SK-N-SH (cell line): ENCODE results near the gene ATN1. TPM values are rescaled to one million over a fixed set of nuclear protein-coding genes. Genes with fewer than 3 reads are reported as not detected.
A peak's percentile ranks its signal among the peaks of the same experiment; 100 is the strongest.

Experiments
- CTCF ChIA-PET: fragments of 300-600, 350-600 bp; formaldehyde crosslinking; extraction: SDS; loops from one replicate; lab custom pipeline; 2021; lab: Yijun Ruan, JAX
- POLR2A ChIA-PET: fragments of 350-600 bp; sonication (Branson Sonifier 250); formaldehyde crosslinking; extraction: SDS; loops from one replicate; lab custom pipeline; 2020; ENCODE audit warnings: antibody characterized with exemption, inconsistent platforms; lab: Yijun Ruan, JAX
- DNase-seq: peaks from one replicate; pipeline ENCODE4 v3.0.0; 2012
- H2AFZ ChIP-seq: fragments of 200-600 bp; sonication (generic); 2 replicates; pipeline ENCODE4 v1.8.1; 2016; ENCODE audit warnings: antibody characterized with exemption, mild to moderate bottlenecking, low read depth
- H3F3A ChIP-seq: fragments of 200-600 bp; sonication (generic); replicated peaks from 2 replicates; pipeline ENCODE3; 2016; ENCODE audit warnings: antibody characterized with exemption, mild to moderate bottlenecking; ENCODE audit not compliant: insufficient read depth
- H3K27ac ChIP-seq, 2 experiments: fragments of 200-500 bp in 1 of 2; fragments of 200-600 bp in 1 of 2; sonication (Bioruptor generic) in 1 of 2; sonication (generic), shearing (Covaris generic) in 1 of 2; 2 replicates each; pipeline versions ENCODE4 v1.5.1 to v1.6.1; 2014 to 2016; ENCODE audit warnings: low read depth in 2 of 2, inconsistent platforms in 1 of 2, low read length in 1 of 2, mild to moderate bottlenecking in 1 of 2, mixed read lengths in 1 of 2
- H3K27me3 ChIP-seq: fragments of 200-600 bp; sonication (generic), shearing (Covaris generic); 2 replicates; pipeline ENCODE4 v1.6.1; 2016; ENCODE audit warnings: mixed run types; ENCODE audit not compliant: insufficient read depth
- H3K36me3 ChIP-seq, 2 experiments: fragments of 200-500 bp in 1 of 2; fragments of 200-600 bp in 1 of 2; sonication (Bioruptor generic) in 1 of 2; sonication (generic) in 1 of 2; replicated peaks in 1 of 2; 2 replicates each; pipeline versions ENCODE3 to v1.5.1; 2014 to 2016; ENCODE audit warnings: low read length in 1 of 2, mild to moderate bottlenecking in 1 of 2; ENCODE audit not compliant: insufficient read depth in 2 of 2, control insufficient read depth in 1 of 2
- H3K4me1 ChIP-seq, 2 experiments: fragments of 200-500 bp in 1 of 2; fragments of 200-600 bp in 1 of 2; sonication (Bioruptor generic) in 1 of 2; sonication (generic), shearing (Covaris generic) in 1 of 2; 2 replicates each; pipeline versions ENCODE4 v1.5.1 to v1.6.1; 2014 to 2016; ENCODE audit warnings: low read depth in 1 of 2, low read length in 1 of 2, mixed run types in 1 of 2; ENCODE audit not compliant: insufficient read depth in 2 of 2, control insufficient read depth in 1 of 2
- H3K4me2 ChIP-seq: fragments of 200-600 bp; sonication (generic), shearing (Covaris generic); 2 replicates; pipeline ENCODE4 v1.6.1; 2017; ENCODE audit warnings: mixed run types
- H3K4me3 ChIP-seq, 2 experiments: fragments of 200-500 bp in 1 of 2; fragments of 200-600 bp in 1 of 2; sonication (Bioruptor generic) in 1 of 2; sonication (generic), shearing (Covaris generic) in 1 of 2; 2 replicates each; pipeline versions ENCODE4 v1.5.1 to v1.8.1; 2014 to 2016; ENCODE audit warnings: low read depth in 2 of 2, inconsistent platforms in 1 of 2, low read length in 1 of 2, mild to moderate bottlenecking in 1 of 2, mixed read lengths in 1 of 2, moderate library complexity in 1 of 2
- H3K79me2 ChIP-seq: fragments of 200-600 bp; sonication (generic); 2 replicates; pipeline ENCODE4 v1.8.1; 2017; ENCODE audit warnings: mild to moderate bottlenecking; ENCODE audit not compliant: insufficient read depth
- H3K9ac ChIP-seq: fragments of 200-600 bp; sonication (generic); 2 replicates; pipeline ENCODE4 v1.6.1; 2017; ENCODE audit warnings: mixed run types
- H3K9me2 ChIP-seq: fragments of 200-600 bp; sonication (generic); 2 replicates; pipeline ENCODE4 v1.6.1; 2017; ENCODE audit warnings: mixed run types
- H3K9me3 ChIP-seq: fragments of 200-600 bp; sonication (generic); 2 replicates; pipeline ENCODE4 v1.6.1; 2017; ENCODE audit warnings: mixed run types, mild to moderate bottlenecking, moderate library complexity
- H4K20me1 ChIP-seq: fragments of 200-600 bp; sonication (generic); 2 replicates; pipeline ENCODE4 v1.6.1; 2017; ENCODE audit warnings: mild to moderate bottlenecking, mixed run types; ENCODE audit not compliant: insufficient read depth
- ELF1 ChIP-seq: IDR thresholded peaks from 2 replicates; pipeline ENCODE4 v1.4.0; 2012
- EP300 ChIP-seq, 2 experiments: IDR thresholded peaks; 2 replicates each; pipeline versions ENCODE4 v1.4.0 to v1.6.1; 2012; ENCODE audit warnings: borderline replicate concordance in 1 of 2, low read depth in 1 of 2, low read length in 1 of 2
- EZH2phosphoT487 ChIP-seq: fragments of 200-600 bp; sonication (generic); IDR thresholded peaks from 2 replicates; pipeline ENCODE4 v1.6.1; 2017; ENCODE audit warnings: low read depth, mixed run types, mild to moderate bottlenecking, antibody characterized with exemption, moderate library complexity, borderline replicate concordance
- FOSL2 ChIP-seq: IDR thresholded peaks from 2 replicates; pipeline ENCODE4 v1.4.0; 2012; ENCODE audit warnings: low read depth, mild to moderate bottlenecking, moderate library complexity, borderline replicate concordance
- FOXJ3 ChIP-seq: sonication (generic); formaldehyde crosslinking; IDR thresholded peaks from 2 replicates; pipeline ENCODE4 v1.5.1; 2020; ENCODE audit warnings: mild to moderate bottlenecking, missing genetic modification reagents
- FOXM1 ChIP-seq: IDR thresholded peaks from 2 replicates; pipeline ENCODE4 v1.4.0; 2012; ENCODE audit warnings: low read depth, mild to moderate bottlenecking
- GABPA ChIP-seq: IDR thresholded peaks from 2 replicates; pipeline ENCODE4 v1.4.0; 2012; ENCODE audit warnings: low read depth, mild to moderate bottlenecking
- GATA2 ChIP-seq: sonication (generic); formaldehyde crosslinking; IDR thresholded peaks from 2 replicates; pipeline ENCODE4 v1.5.0; 2020; ENCODE audit warnings: mild to moderate bottlenecking, missing genetic modification reagents
- JUND ChIP-seq: IDR thresholded peaks from 2 replicates; pipeline ENCODE4 v1.4.0; 2012
- MAX ChIP-seq: IDR thresholded peaks from 2 replicates; pipeline ENCODE4 v1.4.0; 2012; ENCODE audit warnings: low read depth
- MEF2A ChIP-seq: IDR thresholded peaks from 2 replicates; pipeline ENCODE4 v1.4.0; 2012; ENCODE audit warnings: low read depth, borderline replicate concordance
- NRF1 ChIP-seq: IDR thresholded peaks from 2 replicates; pipeline ENCODE4 v1.6.1; 2012; ENCODE audit warnings: low read depth, mild to moderate bottlenecking, low read length
- PBX3 ChIP-seq: IDR thresholded peaks from 2 replicates; pipeline ENCODE4; 2012
- POLR2AphosphoS5 ChIP-seq: IDR thresholded peaks from 2 replicates; pipeline ENCODE4 v1.6.1; 2012; ENCODE audit warnings: low read depth, low read length
- RCOR1 ChIP-seq: fragments of 150-350 bp; IDR thresholded peaks from 2 replicates; pipeline ENCODE4 v1.6.1; 2017; ENCODE audit warnings: antibody characterized with exemption, low read length
- RFX5 ChIP-seq: IDR thresholded peaks from 2 replicates; pipeline ENCODE4 v1.6.1; 2012; ENCODE audit warnings: mild to moderate bottlenecking, improper control_type of control experiment, low read length
- RXRA ChIP-seq: IDR thresholded peaks from 2 replicates; pipeline ENCODE4 v1.4.0; 2012; ENCODE audit warnings: low read depth, mild to moderate bottlenecking, borderline replicate concordance
- SIN3A ChIP-seq: IDR thresholded peaks from 2 replicates; pipeline ENCODE4 v1.6.1; 2012; ENCODE audit warnings: low read depth, mild to moderate bottlenecking, low read length, moderate library complexity, borderline replicate concordance
- TAF1 ChIP-seq: IDR thresholded peaks from 2 replicates; pipeline ENCODE4 v1.6.1; 2012; ENCODE audit warnings: low read depth, mild to moderate bottlenecking, low read length, moderate library complexity, borderline replicate concordance
- USF1 ChIP-seq: IDR thresholded peaks from 2 replicates; pipeline ENCODE4 v1.4.0; 2012; ENCODE audit warnings: low read depth, borderline replicate concordance
- USF2 ChIP-seq: fragments of 150-350 bp; IDR thresholded peaks from 2 replicates; pipeline ENCODE4 v1.6.1; 2017; ENCODE audit warnings: antibody characterized with exemption, low read length, low read depth, borderline replicate concordance
- WGBS: methylation state at CpG from one replicate; pipeline ENCODE4 v1.1.6; 2017; ENCODE audit warnings: low lambda C conversion rate; 5-methylcytosine and 5-hydroxymethylcytosine counted together
- polyA plus RNA-seq, 3 experiments: library from polyadenylated mRNA; depleted of rRNA; stranded (reverse); fragments of >200 nt; gene quantifications; 2 replicates each; pipeline ENCODE4 v1.2.3, GENCODE V29; 2012
- TF ChIP-seq, protein P1 (sequence below): IDR thresholded peaks from 2 replicates; pipeline ENCODE4 v1.4.0; 2012; ENCODE audit warnings: low read depth, borderline replicate concordance
- TF ChIP-seq, protein P2 (sequence below): fragments of 150-350 bp; IDR thresholded peaks from 2 replicates; pipeline ENCODE4 v1.6.1; 2016; ENCODE audit warnings: mild to moderate bottlenecking, low read depth, low read length
- TF ChIP-seq, protein P3 (sequence below): fragments of 200-600 bp; sonication (generic); IDR thresholded peaks from 2 replicates; pipeline ENCODE4 v1.6.1; 2017; ENCODE audit warnings: antibody characterized with exemption, mild to moderate bottlenecking, moderate library complexity

Gene ATN1
- polyA plus RNA-seq, 1 of the 3 experiments (the other 2 are of a cell fraction), result 29.3 TPM

GRCh38 chr12:6925540-6926279 is 2.0 kb upstream of the ATN1 start:
- DNase-seq, result peak; percentile 65
- Histone ChIP-seq H3K4me3 (peak overlapping the region; percentile 42 to 59), H3K9me3 (no peaks in the 10 kb centered on the region), H3K4me2 (peak overlapping the region; percentile 81), H3K27me3 (no peaks in the 10 kb centered on the region), H3K9ac (peak overlapping the region; percentile 90; the same call in 1 of the 2 replicates), H4K20me1 (peaks cover 21% of the 10 kb centered on the region), H2AFZ (peak overlapping the region; percentile 17; the same call in 1 of the 2 replicates), H3F3A (peaks cover 30% of the 10 kb centered on the region), H3K9me2 (no peaks in the 10 kb centered on the region), H3K36me3 (peaks cover 5 to 8% of the 10 kb centered on the region in 2 experiments), H3K79me2 (peaks cover 42% of the 10 kb centered on the region), H3K27ac (peak overlapping the region; percentile 76 to 90), H3K4me1 (peaks cover 37 to 38% of the 10 kb centered on the region in 2 experiments)
- CTCF ChIA-PET, result interaction anchor here (0.7 to 8.2 kb wide), 17 partner anchors 11 to 219 kb away, joined by 3 to 134 read pairs (median 17); partner anchors contain the start of genes C12orf57, ENO2, RNU7-1 and SPSB2
- POLR2A ChIA-PET, result interaction anchor here (0.5 to 7.3 kb wide), 17 partner anchors 9 to 391 kb away, joined by 3 to 82 read pairs (median 5); partner anchors contain the start of genes C12orf57, ENO2, GAPDH and RNU7-1
- 4% methylated on average over 8 of the region's 8 CpGs for WGBS
- TF ChIP-seq JUND, result peak; percentile 81
- peak; percentile 63 for TF ChIP-seq TAF1
- TF ChIP-seq GABPA, result peak; percentile 9
- TF ChIP-seq RCOR1, result no peak
- TF ChIP-seq FOSL2, result peak; percentile 84
- TF ChIP-seq POLR2AphosphoS5, result peak; percentile 75
- no peak for TF ChIP-seq MEF2A
- no peak for TF ChIP-seq EP300 (IDR thresholded peaks at IDR 0.05; ENCODE audit: borderline replicate concordance in 1 of 2, low read depth in 1 of 2, low read length in 1 of 2)
- TF ChIP-seq EZH2phosphoT487, result no peak
- TF ChIP-seq FOXJ3 (CRISPR knock-in tag), result 0 out of 2 replicates have a peak, but pooled peaks have one; percentile 35
- TF ChIP-seq, protein P1, sequence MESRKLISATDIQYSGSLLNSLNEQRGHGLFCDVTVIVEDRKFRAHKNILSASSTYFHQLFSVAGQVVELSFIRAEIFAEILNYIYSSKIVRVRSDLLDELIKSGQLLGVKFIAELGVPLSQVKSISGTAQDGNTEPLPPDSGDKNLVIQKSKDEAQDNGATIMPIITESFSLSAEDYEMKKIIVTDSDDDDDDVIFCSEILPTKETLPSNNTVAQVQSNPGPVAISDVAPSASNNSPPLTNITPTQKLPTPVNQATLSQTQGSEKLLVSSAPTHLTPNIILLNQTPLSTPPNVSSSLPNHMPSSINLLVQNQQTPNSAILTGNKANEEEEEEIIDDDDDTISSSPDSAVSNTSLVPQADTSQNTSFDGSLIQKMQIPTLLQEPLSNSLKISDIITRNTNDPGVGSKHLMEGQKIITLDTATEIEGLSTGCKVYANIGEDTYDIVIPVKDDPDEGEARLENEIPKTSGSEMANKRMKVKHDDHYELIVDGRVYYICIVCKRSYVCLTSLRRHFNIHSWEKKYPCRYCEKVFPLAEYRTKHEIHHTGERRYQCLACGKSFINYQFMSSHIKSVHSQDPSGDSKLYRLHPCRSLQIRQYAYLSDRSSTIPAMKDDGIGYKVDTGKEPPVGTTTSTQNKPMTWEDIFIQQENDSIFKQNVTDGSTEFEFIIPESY, result no peak
- TF ChIP-seq RXRA, result no peak
- TF ChIP-seq USF1, result no peak
- TF ChIP-seq, protein P2, sequence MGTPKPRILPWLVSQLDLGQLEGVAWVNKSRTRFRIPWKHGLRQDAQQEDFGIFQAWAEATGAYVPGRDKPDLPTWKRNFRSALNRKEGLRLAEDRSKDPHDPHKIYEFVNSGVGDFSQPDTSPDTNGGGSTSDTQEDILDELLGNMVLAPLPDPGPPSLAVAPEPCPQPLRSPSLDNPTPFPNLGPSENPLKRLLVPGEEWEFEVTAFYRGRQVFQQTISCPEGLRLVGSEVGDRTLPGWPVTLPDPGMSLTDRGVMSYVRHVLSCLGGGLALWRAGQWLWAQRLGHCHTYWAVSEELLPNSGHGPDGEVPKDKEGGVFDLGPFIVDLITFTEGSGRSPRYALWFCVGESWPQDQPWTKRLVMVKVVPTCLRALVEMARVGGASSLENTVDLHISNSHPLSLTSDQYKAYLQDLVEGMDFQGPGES, result no peak
- TF ChIP-seq USF2, result no peak
- TF ChIP-seq SIN3A, result no peak
- TF ChIP-seq GATA2, result no peak
- TF ChIP-seq ELF1, result 0 out of 2 replicates have a peak, but pooled peaks have one; percentile 17
- TF ChIP-seq MAX, result peak; percentile 36; the same call in 1 of the 2 replicates
- TF ChIP-seq FOXM1, result no peak
- TF ChIP-seq NRF1, result no peak
- no peak; the same call in 1 of the 2 replicates for TF ChIP-seq PBX3
- TF ChIP-seq, protein P3, sequence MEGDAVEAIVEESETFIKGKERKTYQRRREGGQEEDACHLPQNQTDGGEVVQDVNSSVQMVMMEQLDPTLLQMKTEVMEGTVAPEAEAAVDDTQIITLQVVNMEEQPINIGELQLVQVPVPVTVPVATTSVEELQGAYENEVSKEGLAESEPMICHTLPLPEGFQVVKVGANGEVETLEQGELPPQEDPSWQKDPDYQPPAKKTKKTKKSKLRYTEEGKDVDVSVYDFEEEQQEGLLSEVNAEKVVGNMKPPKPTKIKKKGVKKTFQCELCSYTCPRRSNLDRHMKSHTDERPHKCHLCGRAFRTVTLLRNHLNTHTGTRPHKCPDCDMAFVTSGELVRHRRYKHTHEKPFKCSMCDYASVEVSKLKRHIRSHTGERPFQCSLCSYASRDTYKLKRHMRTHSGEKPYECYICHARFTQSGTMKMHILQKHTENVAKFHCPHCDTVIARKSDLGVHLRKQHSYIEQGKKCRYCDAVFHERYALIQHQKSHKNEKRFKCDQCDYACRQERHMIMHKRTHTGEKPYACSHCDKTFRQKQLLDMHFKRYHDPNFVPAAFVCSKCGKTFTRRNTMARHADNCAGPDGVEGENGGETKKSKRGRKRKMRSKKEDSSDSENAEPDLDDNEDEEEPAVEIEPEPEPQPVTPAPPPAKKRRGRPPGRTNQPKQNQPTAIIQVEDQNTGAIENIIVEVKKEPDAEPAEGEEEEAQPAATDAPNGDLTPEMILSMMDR, result no peak
- TF ChIP-seq RFX5, result no peak
